Osteocyte (in vitro differentiated cells): ENCODE data around the gene CFAP107. TPM values are rescaled to one million over a fixed set of nuclear protein-coding genes. Genes with fewer than 3 reads are reported as not detected.
"Not testable (repeated sequence)": the region's sequence is repeated elsewhere in the genome, so short reads cannot be mapped to it uniquely, and the experiment has no call there.

Source experiments
- DNase-seq: peaks from one replicate; pipeline ENCODE4 v3.0.0; 2021; ENCODE audit warnings: mixed read lengths; ENCODE audit not compliant: unreplicated experiment; ENCODE audit errors: extremely low spot score
- H3K27ac Mint-ChIP-seq: one replicate; pipeline ENCODE4 v1.8.0; 2021; ENCODE audit warnings: mild to moderate bottlenecking, mixed read lengths; ENCODE audit not compliant: unreplicated experiment
- H3K27me3 Mint-ChIP-seq: one replicate; pipeline ENCODE4 v1.8.0; 2021; ENCODE audit warnings: mixed read lengths; ENCODE audit not compliant: unreplicated experiment
- H3K36me3 Mint-ChIP-seq: one replicate; pipeline ENCODE4 v1.8.0; 2021; ENCODE audit warnings: mixed read lengths; ENCODE audit not compliant: unreplicated experiment
- H3K4me1 Mint-ChIP-seq: one replicate; pipeline ENCODE4 v1.8.0; 2021; ENCODE audit warnings: mixed read lengths; ENCODE audit not compliant: unreplicated experiment
- H3K4me3 Mint-ChIP-seq: one replicate; pipeline ENCODE4 v1.8.0; 2021; ENCODE audit warnings: mild to moderate bottlenecking, moderate library complexity, mixed read lengths; ENCODE audit not compliant: unreplicated experiment
- H3K9me3 Mint-ChIP-seq: one replicate; pipeline ENCODE4 v1.8.0; 2021; ENCODE audit warnings: mixed read lengths; ENCODE audit not compliant: unreplicated experiment
- CTCF ChIP-seq: fragments of 200-600 bp; sonication (generic); IDR thresholded peaks from 2 replicates; pipeline ENCODE4 v1.5.0; 2021; ENCODE audit warnings: antibody characterized with exemption, mild to moderate bottlenecking, moderate library complexity
- total RNA-seq: library from RNA; stranded (reverse); gene quantifications from 2 replicates; pipeline ENCODE4 v1.2.1, GENCODE V29; 2021

The CFAP107 gene
- total RNA-seq, 1 donor from 2014 or later, result not detected

DNA sequence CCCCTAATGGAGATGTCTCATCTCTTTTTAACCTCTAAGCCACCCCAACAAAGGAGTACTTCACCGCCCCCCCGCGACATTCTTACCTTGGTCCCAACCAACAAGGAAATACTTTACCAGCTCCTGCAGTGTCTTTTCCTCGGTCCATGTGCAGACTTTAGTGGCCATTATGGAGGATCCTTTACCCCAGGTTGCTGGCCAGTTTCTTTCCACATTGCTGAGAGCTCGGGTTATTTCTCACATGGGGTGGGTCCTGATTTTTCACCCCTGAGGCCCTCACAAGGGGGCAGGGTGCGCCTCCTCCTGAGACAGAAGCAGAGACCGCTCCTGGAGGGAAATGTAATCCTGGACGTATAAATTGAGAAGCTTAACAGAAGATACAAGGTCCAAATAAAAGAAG lies 33.1 kb upstream of the CFAP107 start:
- Mint-ChIP-seq H3K27me3 (no peaks in the 10 kb centered on the region), H3K36me3 (no peaks in the 10 kb centered on the region), H3K4me1 (peaks cover 22% of the 10 kb centered on the region), H3K9me3 (no peaks in the 10 kb centered on the region), H3K4me3 (no peak overlapping the region), H3K27ac (no peak overlapping the region)
- DNase-seq, result no peak
- no peak for TF ChIP-seq CTCF

- H3K36me3 Mint-ChIP-seq, H3K9me3 Mint-ChIP-seq, H3K27me3 Mint-ChIP-seq, DNase-seq, H3K27ac Mint-ChIP-seq, H3K4me3 Mint-ChIP-seq: not testable (repeated sequence)
- peaks cover 22% of the 10 kb centered on the region for H3K4me1 Mint-ChIP-seq
Measured at GRCh38 chr1:12713651-12714050, 32.3 kb upstream of the CFAP107 start.

- Mint-ChIP-seq H3K27ac (no peak overlapping the region), H3K4me3 (no peak overlapping the region)
Measured at GRCh38 chr1:12714710-12715475, 31.1 kb upstream of the CFAP107 start.

DNA sequence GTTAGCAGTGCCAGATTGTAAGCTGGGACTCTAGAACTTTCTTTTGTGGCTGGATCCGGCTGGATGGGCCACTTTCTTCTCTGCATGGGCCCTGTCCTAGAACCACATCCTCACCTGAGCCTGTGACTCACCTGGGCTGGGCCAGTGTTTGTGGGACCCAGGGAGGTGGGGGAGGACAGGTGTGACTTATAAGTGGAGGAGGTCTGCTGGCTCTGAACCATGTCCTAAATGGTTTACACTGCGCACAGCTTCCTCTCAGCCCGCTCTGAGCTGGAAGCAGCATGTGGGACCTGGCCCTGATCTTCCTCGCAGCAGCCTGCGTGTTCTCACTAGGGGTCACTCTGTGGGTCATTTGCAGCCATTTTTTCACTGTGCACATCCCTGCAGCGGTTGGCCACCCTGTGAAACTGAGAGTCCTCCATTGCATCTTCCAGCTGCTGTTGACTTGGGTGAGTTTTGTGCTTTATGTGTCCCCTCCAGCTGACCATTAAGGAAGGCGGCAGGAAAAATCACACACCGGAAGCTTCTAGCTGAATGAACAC lies 30.0 kb upstream of the CFAP107 start, which contains the start of gene AADACL3:
Gene AADACL3 (plus strand): TSS at position 215 of the 542 bp plus-strand sequence. CDS start 67 bp downstream, at position 282.
- Mint-ChIP-seq H3K9me3 (no peaks in the 10 kb centered on the region), H3K27ac (no peak within 1 kb of the TSS), H3K4me3 (no peak within 1 kb of the TSS), H3K4me1 (peaks cover 18% of the 10 kb centered on the region), H3K36me3 (no peaks in the 10 kb centered on the region), H3K27me3 (no peaks in the 10 kb centered on the region)
- TF ChIP-seq CTCF, result no peak
- DNase-seq, result no peak

More at GRCh38 chr1:12714710-12715475, 31.1 kb upstream of the CFAP107 start:
- no peak for DNase-seq
- Mint-ChIP-seq H3K27me3 (no peaks in the 10 kb centered on the region), H3K36me3 (no peaks in the 10 kb centered on the region), H3K4me1 (peaks cover 19% of the 10 kb centered on the region), H3K9me3 (no peaks in the 10 kb centered on the region)
- TF ChIP-seq CTCF, result no peak

GRCh38 chr1:12717301-12717838 lies 28.6 kb upstream of the CFAP107 start:
- Mint-ChIP-seq H3K4me1 (peaks cover 6% of the 10 kb centered on the region), H3K9me3 (no peaks in the 10 kb centered on the region), H3K4me3 (no peak overlapping the region), H3K27me3 (no peaks in the 10 kb centered on the region), H3K27ac (no peak overlapping the region), H3K36me3 (no peaks in the 10 kb centered on the region)
- no peak for TF ChIP-seq CTCF
- no peak for DNase-seq
